ENCODE data around the gene AP3B1. TPM values are rescaled to one million over a fixed set of nuclear protein-coding genes. Genes with fewer than 3 reads are reported as not detected.

AP3B1 gene
- total RNA-seq, 1 experiment from 2014 or later: 27.4 TPM

- Histone ChIP-seq H3K4me2 (ENCODE audit: low read depth, low read length, poor library complexity, severe bottlenecking) (no peak overlapping the region), H3K36me3 (ENCODE audit: insufficient read depth, low read length) (no peaks in the 10 kb centered on the region), H3K9ac (ENCODE audit: low read length) (no peak overlapping the region), H3K4me3 (ENCODE audit: low read length) (no peak overlapping the region), H2AFZ (ENCODE audit: low read length) (no peak overlapping the region), H3K4me1 (ENCODE audit: low read length) (no peaks in the 10 kb centered on the region), H4K20me1 (ENCODE audit: insufficient read depth, low read depth, low read length) (no peaks in the 10 kb centered on the region), H3K79me2 (ENCODE audit: low read length) (no peaks in the 10 kb centered on the region), H3K9me3 (ENCODE audit: low read length) (no peaks in the 10 kb centered on the region), H3K27ac (ENCODE audit: low read length) (no peak overlapping the region), H3K27me3 (ENCODE audit: low read length) (no peaks in the 10 kb centered on the region), H3K9me2 (replicated peaks; ENCODE audit: insufficient read depth, low read length) (no peaks in the 10 kb centered on the region)
- DNase-seq: no peak
Observed at GRCh38 chr5:78251663-78252284, 42.7 kb downstream of the AP3B1 start.

- no peak overlapping the region for H2AFZ ChIP-seq (ENCODE audit: low read length)
- no peak overlapping the region for H3K27ac ChIP-seq (ENCODE audit: low read length)
- no peak overlapping the region for H3K4me2 ChIP-seq (ENCODE audit: low read depth, low read length, poor library complexity, severe bottlenecking)
- DNase-seq: no peak
- no peaks in the 10 kb centered on the region for H3K36me3 ChIP-seq (ENCODE audit: insufficient read depth, low read length)
- H3K27me3 ChIP-seq (ENCODE audit: low read length): no peaks in the 10 kb centered on the region
- peaks cover 4% of the 10 kb centered on the region; the same call in 1 of the 2 replicates for H3K79me2 ChIP-seq (ENCODE audit: low read length)
- H3K4me3 ChIP-seq (ENCODE audit: low read length): no peak overlapping the region
- no peaks in the 10 kb centered on the region for H4K20me1 ChIP-seq (ENCODE audit: insufficient read depth, low read depth, low read length)
- H3K9me3 ChIP-seq (ENCODE audit: low read length): no peaks in the 10 kb centered on the region
- no peaks in the 10 kb centered on the region for H3K9me2 ChIP-seq (replicated peaks; ENCODE audit: insufficient read depth, low read length)
- no peaks in the 10 kb centered on the region for H3K4me1 ChIP-seq (ENCODE audit: low read length)
- no peak overlapping the region for H3K9ac ChIP-seq (ENCODE audit: low read length)
Observed at GRCh38 chr5:78245136-78245535, 49.4 kb downstream of the AP3B1 start.

GRCh38 chr5:78243639-78244038, 50.9 kb downstream of the AP3B1 start:
- H3K79me2 ChIP-seq (ENCODE audit: low read length): peaks cover 4% of the 10 kb centered on the region; the same call in 1 of the 2 replicates
- no peak overlapping the region for H3K4me2 ChIP-seq (ENCODE audit: low read depth, low read length, poor library complexity, severe bottlenecking)
- H4K20me1 ChIP-seq (ENCODE audit: insufficient read depth, low read depth, low read length): no peaks in the 10 kb centered on the region
- no peak overlapping the region for H2AFZ ChIP-seq (ENCODE audit: low read length)
- H3K27ac ChIP-seq (ENCODE audit: low read length): no peak overlapping the region
- no peaks in the 10 kb centered on the region for H3K9me3 ChIP-seq (ENCODE audit: low read length)
- no peak overlapping the region for H3K4me3 ChIP-seq (ENCODE audit: low read length)
- no peak overlapping the region for H3K9ac ChIP-seq (ENCODE audit: low read length)
- DNase-seq: no peak
- H3K4me1 ChIP-seq (ENCODE audit: low read length): no peaks in the 10 kb centered on the region
- H3K36me3 ChIP-seq (ENCODE audit: insufficient read depth, low read length): no peaks in the 10 kb centered on the region
- no peaks in the 10 kb centered on the region for H3K27me3 ChIP-seq (ENCODE audit: low read length)
- H3K9me2 ChIP-seq (replicated peaks; ENCODE audit: insufficient read depth, low read length): no peaks in the 10 kb centered on the region

GRCh38 chr5:78243091-78243490, 51.4 kb downstream of the AP3B1 start:
- H4K20me1 ChIP-seq (ENCODE audit: insufficient read depth, low read depth, low read length): no peaks in the 10 kb centered on the region
- H3K9me3 ChIP-seq (ENCODE audit: low read length): no peaks in the 10 kb centered on the region
- no peaks in the 10 kb centered on the region for H3K36me3 ChIP-seq (ENCODE audit: insufficient read depth, low read length)
- DNase-seq: no peak
- no peaks in the 10 kb centered on the region for H3K9me2 ChIP-seq (replicated peaks; ENCODE audit: insufficient read depth, low read length)
- H3K4me2 ChIP-seq (ENCODE audit: low read depth, low read length, poor library complexity, severe bottlenecking): no peak overlapping the region
- H3K27me3 ChIP-seq (ENCODE audit: low read length): no peaks in the 10 kb centered on the region
- H3K4me3 ChIP-seq (ENCODE audit: low read length): no peak overlapping the region
- H3K79me2 ChIP-seq (ENCODE audit: low read length): peaks cover 4% of the 10 kb centered on the region; the same call in 1 of the 2 replicates
- H3K27ac ChIP-seq (ENCODE audit: low read length): no peak overlapping the region
- no peaks in the 10 kb centered on the region for H3K4me1 ChIP-seq (ENCODE audit: low read length)
- no peak overlapping the region for H2AFZ ChIP-seq (ENCODE audit: low read length)
- no peak overlapping the region for H3K9ac ChIP-seq (ENCODE audit: low read length)

- H3K4me1 ChIP-seq (ENCODE audit: low read length): no peaks in the 10 kb centered on the region
- no peak overlapping the region for H3K9ac ChIP-seq (ENCODE audit: low read length)
- H3K4me3 ChIP-seq (ENCODE audit: low read length): no peak overlapping the region
- no peaks in the 10 kb centered on the region for H3K9me2 ChIP-seq (replicated peaks; ENCODE audit: insufficient read depth, low read length)
- H3K79me2 ChIP-seq (ENCODE audit: low read length): peaks cover 4% of the 10 kb centered on the region; the same call in 1 of the 2 replicates
- no peak overlapping the region for H2AFZ ChIP-seq (ENCODE audit: low read length)
- H3K27me3 ChIP-seq (ENCODE audit: low read length): no peaks in the 10 kb centered on the region
- H3K27ac ChIP-seq (ENCODE audit: low read length): no peak overlapping the region
- H3K36me3 ChIP-seq (ENCODE audit: insufficient read depth, low read length): no peaks in the 10 kb centered on the region
- H3K4me2 ChIP-seq (ENCODE audit: low read depth, low read length, poor library complexity, severe bottlenecking): no peak overlapping the region
- DNase-seq: no peak
- H3K9me3 ChIP-seq (ENCODE audit: low read length): no peaks in the 10 kb centered on the region
- no peaks in the 10 kb centered on the region for H4K20me1 ChIP-seq (ENCODE audit: insufficient read depth, low read depth, low read length)
Observed at GRCh38 chr5:78242001-78242400, 52.5 kb downstream of the AP3B1 start.

- H4K20me1 ChIP-seq (ENCODE audit: insufficient read depth, low read depth, low read length): 0 out of 2 replicates have a peak, but pooled peaks cover 3% of the 10 kb centered on the region
- H3K9me2 ChIP-seq (replicated peaks; ENCODE audit: insufficient read depth, low read length): no peaks in the 10 kb centered on the region
Observed at GRCh38 chr5:78237911-78238310, 56.6 kb downstream of the AP3B1 start.

GRCh38 chr5:78236046-78236445, 58.5 kb downstream of the AP3B1 start:
- Histone ChIP-seq H3K79me2 (ENCODE audit: low read length) (no peaks in the 10 kb centered on the region), H4K20me1 (ENCODE audit: insufficient read depth, low read depth, low read length) (0 out of 2 replicates have a peak, but pooled peaks cover 3% of the 10 kb centered on the region), H3K27ac (ENCODE audit: low read length) (no peak overlapping the region), H3K4me3 (ENCODE audit: low read length) (no peak overlapping the region), H3K36me3 (ENCODE audit: insufficient read depth, low read length) (no peaks in the 10 kb centered on the region), H2AFZ (ENCODE audit: low read length) (no peak overlapping the region), H3K4me2 (ENCODE audit: low read depth, low read length, poor library complexity, severe bottlenecking) (no peak overlapping the region), H3K9me2 (replicated peaks; ENCODE audit: insufficient read depth, low read length) (no peaks in the 10 kb centered on the region), H3K9me3 (ENCODE audit: low read length) (no peaks in the 10 kb centered on the region), H3K9ac (ENCODE audit: low read length) (no peak overlapping the region), H3K4me1 (ENCODE audit: low read length) (no peaks in the 10 kb centered on the region), H3K27me3 (ENCODE audit: low read length) (no peaks in the 10 kb centered on the region)
- DNase-seq: no peak

More at GRCh38 chr5:78237911-78238310, 56.6 kb downstream of the AP3B1 start:
- Histone ChIP-seq H3K27me3 (ENCODE audit: low read length) (no peaks in the 10 kb centered on the region), H2AFZ (ENCODE audit: low read length) (no peak overlapping the region), H3K9me3 (ENCODE audit: low read length) (no peaks in the 10 kb centered on the region), H3K4me2 (ENCODE audit: low read depth, low read length, poor library complexity, severe bottlenecking) (no peak overlapping the region), H3K9ac (ENCODE audit: low read length) (no peak overlapping the region), H3K36me3 (ENCODE audit: insufficient read depth, low read length) (no peaks in the 10 kb centered on the region), H3K27ac (ENCODE audit: low read length) (no peak overlapping the region), H3K4me1 (ENCODE audit: low read length) (no peaks in the 10 kb centered on the region), H3K79me2 (ENCODE audit: low read length) (no peaks in the 10 kb centered on the region), H3K4me3 (ENCODE audit: low read length) (no peak overlapping the region)
- DNase-seq: no peak

- no peak overlapping the region for H3K27ac ChIP-seq (ENCODE audit: low read length)
- H3K79me2 ChIP-seq (ENCODE audit: low read length): no peaks in the 10 kb centered on the region
- no peak overlapping the region for H3K4me2 ChIP-seq (ENCODE audit: low read depth, low read length, poor library complexity, severe bottlenecking)
- H3K27me3 ChIP-seq (ENCODE audit: low read length): no peaks in the 10 kb centered on the region
- H3K9me2 ChIP-seq (replicated peaks; ENCODE audit: insufficient read depth, low read length): no peaks in the 10 kb centered on the region
- DNase-seq: no peak
- no peak overlapping the region for H2AFZ ChIP-seq (ENCODE audit: low read length)
- H4K20me1 ChIP-seq (ENCODE audit: insufficient read depth, low read depth, low read length): 0 out of 2 replicates have a peak, but pooled peaks cover 3% of the 10 kb centered on the region
- H3K36me3 ChIP-seq (ENCODE audit: insufficient read depth, low read length): no peaks in the 10 kb centered on the region
- H3K9me3 ChIP-seq (ENCODE audit: low read length): no peaks in the 10 kb centered on the region
- no peak overlapping the region for H3K4me3 ChIP-seq (ENCODE audit: low read length)
- H3K9ac ChIP-seq (ENCODE audit: low read length): no peak overlapping the region
- H3K4me1 ChIP-seq (ENCODE audit: low read length): no peaks in the 10 kb centered on the region
Observed at GRCh38 chr5:78235289-78235688, 59.2 kb downstream of the AP3B1 start.
